ENCODE data around the gene MICAL2.

- TF ChIP-seq, protein P1, sequence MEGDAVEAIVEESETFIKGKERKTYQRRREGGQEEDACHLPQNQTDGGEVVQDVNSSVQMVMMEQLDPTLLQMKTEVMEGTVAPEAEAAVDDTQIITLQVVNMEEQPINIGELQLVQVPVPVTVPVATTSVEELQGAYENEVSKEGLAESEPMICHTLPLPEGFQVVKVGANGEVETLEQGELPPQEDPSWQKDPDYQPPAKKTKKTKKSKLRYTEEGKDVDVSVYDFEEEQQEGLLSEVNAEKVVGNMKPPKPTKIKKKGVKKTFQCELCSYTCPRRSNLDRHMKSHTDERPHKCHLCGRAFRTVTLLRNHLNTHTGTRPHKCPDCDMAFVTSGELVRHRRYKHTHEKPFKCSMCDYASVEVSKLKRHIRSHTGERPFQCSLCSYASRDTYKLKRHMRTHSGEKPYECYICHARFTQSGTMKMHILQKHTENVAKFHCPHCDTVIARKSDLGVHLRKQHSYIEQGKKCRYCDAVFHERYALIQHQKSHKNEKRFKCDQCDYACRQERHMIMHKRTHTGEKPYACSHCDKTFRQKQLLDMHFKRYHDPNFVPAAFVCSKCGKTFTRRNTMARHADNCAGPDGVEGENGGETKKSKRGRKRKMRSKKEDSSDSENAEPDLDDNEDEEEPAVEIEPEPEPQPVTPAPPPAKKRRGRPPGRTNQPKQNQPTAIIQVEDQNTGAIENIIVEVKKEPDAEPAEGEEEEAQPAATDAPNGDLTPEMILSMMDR (IDR thresholded peaks at IDR 0.05), result no peak
- no peak for TF ChIP-seq EZH2 (IDR thresholded peaks at IDR 0.05; ENCODE audit: borderline replicate concordance, insufficient read depth, low read depth, low read length, poor library complexity, severe bottlenecking)
Observed at GRCh38 chr11:12139144-12139881, 28.9 kb downstream of the MICAL2 start.

Data from B cell (primary cell).